ENCODE results near the gene PRPH. TPM values are rescaled to one million over a fixed set of nuclear protein-coding genes. Genes with fewer than 3 reads are reported as not detected.
A peak's percentile ranks its signal among the peaks of the same experiment; 100 is the strongest.

The PRPH gene
- total and polyA plus RNA-seq, 7 donors, result 0.06 to 0.20 TPM; not detected in 5

GRCh38 chr12:49335955-49336644 is 41.2 kb downstream of the PRPH start:
- ATAC-seq (no peak), DNase-seq (no peak)
- no peak overlapping the region for H3K27ac ChIP-seq
- intact Hi-C loops (cut with DNase I), result loop anchor here in 1 of 2 donors (5.0 kb wide), 1 partner anchor 44 kb away; no protein-coding TSS in a partner anchor
- H3K36me3 ChIP-seq (ENCODE audit: insufficient read depth in 1 of 2, low read depth in 1 of 2), result no peaks in the 10 kb centered on the region
- H3K4me3 ChIP-seq, result peak overlapping the region; percentile 58
- peaks cover 0 to 55% (median 22%) of the 10 kb centered on the region in 3 donors for H3K27me3 ChIP-seq (ENCODE audit: insufficient read depth in 3 of 3, low read length in 2 of 3)
- H3K9me3 ChIP-seq, result no peaks in the 10 kb centered on the region
- WGBS, 3 donors, result 15 to 19% (median 17%) methylated on average over 51 to 72 of the region's 72 CpGs
- TF ChIP-seq CTCF (IDR thresholded peaks at IDR 0.05), result no peak
- no peaks in the 10 kb centered on the region for H3K4me1 ChIP-seq

DNA sequence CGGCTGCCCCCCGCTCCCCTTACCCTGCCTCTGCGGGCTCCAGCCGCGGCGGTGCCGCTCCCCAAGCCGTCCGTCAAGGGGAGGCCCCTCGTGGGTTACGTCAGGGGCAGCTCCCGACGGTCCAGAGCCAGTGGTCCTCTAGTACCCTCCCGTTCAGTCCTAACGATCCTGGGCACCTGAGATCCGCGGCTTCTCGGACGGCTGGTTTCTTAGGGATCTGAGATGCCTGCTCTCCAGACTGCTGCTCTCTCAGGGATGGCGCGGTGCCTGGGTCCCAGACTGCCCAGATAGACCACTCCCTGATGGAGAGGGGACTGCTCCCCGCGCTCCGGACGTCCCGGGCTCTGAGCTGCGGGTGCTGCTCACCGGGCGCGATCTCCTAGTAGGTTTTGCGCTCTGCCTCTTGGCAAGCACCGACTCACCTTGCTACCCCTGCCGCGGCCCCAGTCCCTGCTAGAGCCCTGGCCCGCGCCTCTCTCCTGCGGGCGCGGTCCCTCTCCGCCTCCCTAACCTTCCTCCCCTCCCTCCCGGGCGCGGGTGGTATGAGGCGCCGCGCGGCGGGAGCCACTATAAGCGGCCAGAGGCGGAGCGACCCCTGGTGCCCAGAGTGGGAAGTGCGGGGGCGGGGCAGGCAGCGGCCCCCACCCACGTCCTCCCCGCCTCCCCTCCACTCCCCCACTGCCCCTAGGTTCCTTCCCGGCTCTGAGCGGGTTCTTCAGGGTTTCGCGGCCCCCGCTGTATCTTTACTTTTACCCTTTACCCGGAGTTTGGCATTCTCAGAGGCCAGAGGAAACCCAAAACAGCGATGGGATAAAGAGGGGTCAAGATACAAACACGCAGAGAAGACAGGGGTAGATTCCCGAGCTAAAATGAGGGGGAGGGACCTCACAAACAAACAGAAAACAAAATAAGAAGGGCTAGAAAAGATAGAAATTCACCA is 42.0 kb downstream of the PRPH start, which contains the start of gene C1QL4:
Gene C1QL4 (minus strand): TSS at position 544 of the 940 bp plus-strand sequence. CDS start 711 bp downstream, outside the sequence.
- Histone ChIP-seq H3K36me3 (ENCODE audit: insufficient read depth in 1 of 2, low read depth in 1 of 2) (no peaks in the 10 kb centered on the region), H3K27ac (no peak within 1 kb of the TSS), H3K27me3 (ENCODE audit: insufficient read depth in 3 of 3, low read length in 2 of 3) (peaks cover 0 to 62% (median 22%) of the 10 kb centered on the region in 3 donors), H3K4me1 (no peaks in the 10 kb centered on the region), H3K9me3 (no peaks in the 10 kb centered on the region), H3K4me3 (peak within 1 kb of the TSS; percentile 58)
- intact Hi-C loops (cut with DNase I), result loop anchor here in 1 of 2 donors (5.0 kb wide), 1 partner anchor 45 kb away; no protein-coding TSS in a partner anchor
- peak; percentile 94 for TF ChIP-seq CTCF (IDR thresholded peaks at IDR 0.05)
- DNase-seq (peak; percentile 84 to 91), ATAC-seq (peak; percentile 83 to 96 (median 91))
- 1 to 2% (median 2%) methylated on average over 57 to 65 of the region's 65 CpGs for WGBS, 3 donors

DNA sequence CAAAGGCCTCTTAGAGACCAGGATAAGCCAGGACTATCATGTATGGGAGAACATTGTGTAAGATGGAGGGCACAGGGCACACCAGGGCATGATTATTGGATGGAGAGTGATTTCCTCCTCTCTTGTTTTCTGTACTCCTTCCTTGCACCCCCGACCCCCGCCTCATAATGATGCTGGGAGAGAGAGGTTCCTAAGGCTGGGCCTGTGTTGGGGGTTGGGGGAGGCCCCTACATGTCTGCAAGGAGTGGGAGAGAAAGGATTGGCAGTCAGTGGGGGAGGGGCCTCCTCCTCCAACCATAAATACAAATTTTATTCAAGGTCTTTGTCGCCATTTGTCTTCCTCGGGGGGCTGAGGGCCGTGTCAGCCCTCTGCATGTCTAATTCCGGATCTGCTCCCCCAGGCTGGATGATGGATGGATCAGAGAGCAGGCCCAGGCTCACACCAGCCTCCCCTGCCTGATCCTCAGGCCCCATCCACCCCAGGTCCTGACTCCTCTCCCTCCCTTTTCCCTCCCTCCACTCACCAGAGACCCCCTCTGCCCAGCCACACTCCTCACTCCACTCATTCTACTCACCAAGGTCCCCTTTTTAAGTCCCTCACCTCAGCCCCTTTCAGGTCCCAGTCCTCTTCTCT is 44.0 kb downstream of the PRPH start:
- TF ChIP-seq CTCF (IDR thresholded peaks at IDR 0.05), result no peak
- H3K9me3 ChIP-seq, result no peaks in the 10 kb centered on the region
- H3K27ac ChIP-seq, result no peak overlapping the region
- WGBS, 3 donors, result 75 to 81% (median 76%) methylated on average over 4 to 6 of the region's 6 CpGs
- no peak for DNase-seq
- H3K27me3 ChIP-seq (ENCODE audit: insufficient read depth in 3 of 3, low read length in 2 of 3), result peaks cover 0 to 71% (median 31%) of the 10 kb centered on the region in 3 donors
- ATAC-seq, result no peak
- H3K4me1 ChIP-seq, result peaks cover 13% of the 10 kb centered on the region
- intact Hi-C loops (cut with DNase I), result loop anchor here in 1 of 2 donors (5.0 kb wide), 1 partner anchor 47 kb away; no protein-coding TSS in a partner anchor
- no peaks in the 10 kb centered on the region for H3K36me3 ChIP-seq (ENCODE audit: insufficient read depth in 1 of 2, low read depth in 1 of 2)
- no peak overlapping the region for H3K4me3 ChIP-seq

DNA sequence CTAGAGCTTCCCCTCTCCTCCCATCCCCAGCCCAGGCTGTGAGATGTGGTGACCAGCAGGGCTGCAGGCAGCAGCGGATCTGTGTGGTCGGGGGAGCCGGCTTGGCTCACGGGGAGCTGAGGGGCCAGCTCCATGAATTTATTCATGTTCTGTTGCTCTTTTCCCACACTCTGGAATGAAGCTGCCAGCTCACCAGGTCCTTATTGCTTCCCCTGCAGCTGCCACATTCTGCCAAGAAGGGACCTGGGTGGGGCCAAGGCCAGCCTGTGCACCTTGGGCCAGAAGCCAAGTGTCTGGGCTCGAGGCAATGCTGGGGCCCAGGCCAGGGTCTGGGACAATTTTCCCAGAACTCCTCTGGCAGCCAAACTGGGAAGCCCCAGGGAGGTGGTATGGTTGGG is 44.5 kb downstream of the PRPH start:
- H3K27me3 ChIP-seq (ENCODE audit: insufficient read depth in 3 of 3, low read length in 2 of 3), result peaks cover 0 to 71% (median 31%) of the 10 kb centered on the region in 3 donors
- WGBS, 3 donors, result 60 to 67% (median 60%) methylated on average over 5 of the region's 5 CpGs
- no peak for ATAC-seq
- no peak for DNase-seq
- TF ChIP-seq CTCF (IDR thresholded peaks at IDR 0.05), result no peak
- H3K4me3 ChIP-seq, result no peak overlapping the region
- H3K9me3 ChIP-seq, result no peaks in the 10 kb centered on the region
- no peaks in the 10 kb centered on the region for H3K36me3 ChIP-seq (ENCODE audit: insufficient read depth in 1 of 2, low read depth in 1 of 2)
- no peak overlapping the region for H3K27ac ChIP-seq
- intact Hi-C loops (cut with DNase I), result loop anchor here in 1 of 2 donors (5.0 kb wide), 1 partner anchor 47 kb away; no protein-coding TSS in a partner anchor
- peaks cover 13% of the 10 kb centered on the region for H3K4me1 ChIP-seq

Data from psoas muscle (tissue), 8 donors.